ENCODE measurements around the gene WDPCP. TPM values are rescaled to one million over a fixed set of nuclear protein-coding genes. Genes with fewer than 3 reads are reported as not detected.
"Not testable (repeated sequence)": the region's sequence is repeated elsewhere in the genome, so short reads cannot be mapped to it uniquely, and the experiment has no call there.

WDPCP gene
- total and polyA plus RNA-seq, 12 donors: 2.7 to 14.6 (median 9.3) TPM

GRCh38 chr2:63571291-63571690, 17.0 kb downstream of the WDPCP start:
- H3K4me1 ChIP-seq (replicated peaks in 1 of 2): no peaks in the 10 kb centered on the region

GRCh38 chr2:63569740-63570139, 18.5 kb downstream of the WDPCP start:
- no peak overlapping the region for H3K27ac ChIP-seq
- no peaks in the 10 kb centered on the region for H3K4me1 ChIP-seq (replicated peaks in 1 of 2)
- no peaks in the 10 kb centered on the region for H3K9me3 ChIP-seq (replicated peaks in 1 of 3)
- intact Hi-C loops (cut with DNase I): no loop called here
- H3K4me3 ChIP-seq: no peak overlapping the region
- no peaks in the 10 kb centered on the region for H3K36me3 ChIP-seq (replicated peaks in 1 of 2)
- TF ChIP-seq CTCF (IDR thresholded peaks at IDR 0.05): no peak
- DNase-seq: no peak
- no peaks in the 10 kb centered on the region for H3K27me3 ChIP-seq

More at GRCh38 chr2:63571291-63571690, 17.0 kb downstream of the WDPCP start:
- TF ChIP-seq CTCF (IDR thresholded peaks at IDR 0.05) (no peak), POLR2A (IDR thresholded peaks at IDR 0.05) (no peak)
- intact Hi-C loops (cut with DNase I): no loop called here
- no peak overlapping the region for H3K4me3 ChIP-seq
- DNase-seq: no peak
- no peaks in the 10 kb centered on the region for H3K36me3 ChIP-seq (replicated peaks in 1 of 2)
- 73 to 87% (median 78%) methylated on average over 2 of the region's 2 CpGs for WGBS, 4 donors
- no peak overlapping the region for H3K27ac ChIP-seq
- H3K9me3 ChIP-seq (replicated peaks in 1 of 3): no peaks in the 10 kb centered on the region
- no peaks in the 10 kb centered on the region for H3K27me3 ChIP-seq

- H3K4me3 ChIP-seq: no peak overlapping the region
- no peaks in the 10 kb centered on the region for H3K27me3 ChIP-seq
- intact Hi-C loops (cut with DNase I): no loop called here
- no peak overlapping the region for H3K27ac ChIP-seq
- H3K4me1 ChIP-seq (replicated peaks in 1 of 2): no peaks in the 10 kb centered on the region
- no peak for TF ChIP-seq POLR2A (IDR thresholded peaks at IDR 0.05)
- no peak for TF ChIP-seq CTCF (IDR thresholded peaks at IDR 0.05)
- no peak for DNase-seq
- H3K9me3 ChIP-seq (replicated peaks in 1 of 3): no peaks in the 10 kb centered on the region
- H3K36me3 ChIP-seq (replicated peaks in 1 of 2): no peaks in the 10 kb centered on the region
These were observed 25.5 kb downstream of the WDPCP start for GRCh38 chr2:63562751-63563150.

- H3K27me3 ChIP-seq; H3K4me1 ChIP-seq (replicated peaks in 1 of 2); H3K27ac ChIP-seq; intact Hi-C loops (cut with DNase I); DNase-seq; H3K9me3 ChIP-seq (replicated peaks in 1 of 3); H3K4me3 ChIP-seq; H3K36me3 ChIP-seq (replicated peaks in 1 of 2): not testable (repeated sequence)
- WGBS, 4 donors: 59 to 87% (median 61%) methylated on average over 3 of the region's 3 CpGs
These were observed 29.4 kb downstream of the WDPCP start for GRCh38 chr2:63558922-63559321.

DNA sequence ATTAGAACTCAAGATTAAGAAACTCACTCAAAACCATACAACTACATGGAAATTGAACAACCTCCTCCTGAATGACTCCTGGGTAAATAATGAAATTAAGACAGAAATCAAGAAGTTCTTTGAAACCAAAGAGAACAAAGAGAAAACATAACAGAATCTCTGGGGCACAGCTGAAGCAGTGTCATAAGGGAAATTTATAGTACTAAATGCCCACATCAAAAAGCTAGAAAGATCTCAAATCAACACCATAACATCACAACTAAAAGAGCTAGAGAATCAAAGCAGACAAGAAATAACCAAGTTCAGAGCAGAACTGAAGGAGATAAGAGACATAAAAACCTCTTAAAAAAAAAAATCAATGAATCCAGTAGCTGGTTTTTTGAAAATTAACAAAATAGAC, 30.5 kb downstream of the WDPCP start:
- intact Hi-C loops (cut with DNase I); H3K9me3 ChIP-seq (replicated peaks in 1 of 3); DNase-seq; H3K36me3 ChIP-seq (replicated peaks in 1 of 2); H3K4me3 ChIP-seq; H3K4me1 ChIP-seq (replicated peaks in 1 of 2); H3K27ac ChIP-seq; H3K27me3 ChIP-seq: not testable (repeated sequence)
